HepG2 (cell line): ENCODE results near the gene A2ML1. TPM values are rescaled to one million over a fixed set of nuclear protein-coding genes. Genes with fewer than 3 reads are reported as not detected.

Source experiments
- ATAC-seq: fragments of 200-7000 bp; cut with Tn5 transposase; 3 replicates; pipeline ENCODE4 v1.9.1; 2020; ENCODE audit warnings: mild to moderate bottlenecking, moderate library complexity
- BruUV-seq: library from RNA; stranded (reverse); fragments of 400-500 nt; replicated peaks from 2 replicates; lab custom pipeline; 2021; lab: Mats Ljungman, UMichigan
- CTCF ChIA-PET: fragments of 300-600 bp; formaldehyde crosslinking; extraction: SDS; loops from one replicate; lab custom pipeline; 2021; ENCODE audit warnings: low total read pairs, inconsistent platforms, low intra/inter-chr PET ratio; lab: Yijun Ruan, JAX
- POLR2A ChIA-PET: fragments of 350-600 bp; sonication (Branson Sonifier 250); formaldehyde crosslinking; loops from one replicate; lab custom pipeline; 2020; ENCODE audit warnings: antibody characterized with exemption, inconsistent platforms; lab: Yijun Ruan, JAX
- DNase-seq: peaks from one replicate; pipeline ENCODE4 v3.0.0-alpha.2; 2015; ENCODE audit warnings: low spot score
- FAIRE-seq: peaks from 3 replicates; lab custom pipeline; 2011; peaks lifted over from hg19 to GRCh38; lab: Jason Lieb, UNC
- H2AFZ ChIP-seq: one replicate; pipeline ENCODE4 v1.6.1; 2011; ENCODE audit warnings: low read length, inconsistent platforms
- H3K27ac ChIP-seq: fragments of 300-600 bp; 3 replicates; pipeline ENCODE4 v1.8.0; 2011; ENCODE audit warnings: mixed run types, mild to moderate bottlenecking, mixed read lengths, low read length, inconsistent platforms; ENCODE audit not compliant: insufficient read depth; ENCODE audit errors: extremely low read length
- H3K27me3 ChIP-seq, 2 experiments: fragments of 200-600 bp in 1 of 2; 2 replicates in 1 of 2; 3 replicates in 1 of 2; pipeline versions ENCODE4 v1.6.0 to v1.8.0; 2011; ENCODE audit warnings: low read length in 2 of 2, mild to moderate bottlenecking in 2 of 2, moderate library complexity in 2 of 2, inconsistent platforms in 1 of 2; ENCODE audit not compliant: insufficient read depth in 2 of 2, control insufficient read depth in 1 of 2
- H3K36me3 ChIP-seq, 2 experiments: fragments of 200-600 bp in 1 of 2; replicated peaks in 1 of 2; 2 replicates in 1 of 2; 3 replicates in 1 of 2; pipeline versions ENCODE4 v1.5.1 to v1.8.0; 2011; ENCODE audit warnings: low read length in 2 of 2, inconsistent platforms in 1 of 2; ENCODE audit not compliant: insufficient read depth in 2 of 2, control insufficient read depth in 1 of 2
- H3K4me1 ChIP-seq: 2 replicates; pipeline ENCODE4 v1.5.1; 2012; ENCODE audit warnings: low read length, inconsistent platforms; ENCODE audit not compliant: insufficient read depth
- H3K4me2 ChIP-seq: 2 replicates; pipeline ENCODE4 v1.6.0; 2011; ENCODE audit warnings: low read depth, low read length, inconsistent platforms
- H3K4me3 ChIP-seq, 3 experiments: fragments of 200-600 bp in 1 of 3; sonication (generic), shearing (Covaris generic) in 1 of 3; replicated peaks in 1 of 3; 2 replicates each; pipeline ENCODE4 v1.5.1; 2011 to 2016; ENCODE audit warnings: low read length in 3 of 3, inconsistent platforms in 2 of 3, low read depth in 2 of 3, mild to moderate bottlenecking in 2 of 3, control low read depth in 1 of 3, mixed read lengths in 1 of 3; ENCODE audit not compliant: insufficient read depth in 1 of 3
- H3K79me2 ChIP-seq: one replicate; pipeline ENCODE4 v1.6.1; 2011; ENCODE audit warnings: low read length, inconsistent platforms; ENCODE audit not compliant: insufficient read depth
- H3K9ac ChIP-seq: 2 replicates; pipeline ENCODE4 v1.6.0; 2011; ENCODE audit warnings: mild to moderate bottlenecking, low read depth, low read length, inconsistent platforms; ENCODE audit not compliant: insufficient read depth
- H3K9me3 ChIP-seq: 2 replicates; pipeline ENCODE4 v1.5.1; 2012; ENCODE audit warnings: mild to moderate bottlenecking, low read length
- H4K20me1 ChIP-seq: 2 replicates; pipeline ENCODE4 v1.6.0; 2011; ENCODE audit warnings: inconsistent platforms, mild to moderate bottlenecking, low read length, moderate library complexity; ENCODE audit not compliant: insufficient read depth
- IRF2 ChIP-seq: IDR thresholded peaks from 2 replicates; pipeline ENCODE4 v1.6.1; 2018; ENCODE audit warnings: missing genetic modification reagents, missing compliant biosample characterization
- MEF2D ChIP-seq: sonication (generic); formaldehyde crosslinking; IDR thresholded peaks from 2 replicates; pipeline ENCODE4 v1.5.1; 2020; ENCODE audit warnings: mild to moderate bottlenecking, missing genetic modification reagents
- REL ChIP-seq: sonication (generic); formaldehyde crosslinking; conservative IDR thresholded peaks from 2 replicates; pipeline ENCODE4 v1.8.0; 2022; ENCODE audit warnings: mild to moderate bottlenecking, missing genetic modification reagents, moderate library complexity
- SOX13 ChIP-seq, 3 experiments: fragments of 450-650 bp in 1 of 3; sonication (generic) in 1 of 3; formaldehyde crosslinking in 1 of 3; IDR thresholded peaks in 2 of 3; conservative IDR thresholded peaks in 1 of 3; 2 replicates each; pipeline versions ENCODE4 v1.5.0 to v1.6.1; 2016 to 2020; ENCODE audit warnings: antibody characterized with exemption in 1 of 3, mild to moderate bottlenecking in 1 of 3, missing compliant biosample characterization in 1 of 3, missing genetic modification reagents in 1 of 3, moderate library complexity in 1 of 3
- SPEN ChIP-seq: sonication (generic); formaldehyde crosslinking; IDR thresholded peaks from 2 replicates; pipeline ENCODE4 v1.5.1; 2020; ENCODE audit warnings: low read depth, mild to moderate bottlenecking, missing genetic modification reagents
- TOPORS ChIP-seq: sonication (generic); formaldehyde crosslinking; IDR thresholded peaks from 2 replicates; pipeline ENCODE4 v1.8.0; 2023; ENCODE audit warnings: mild to moderate bottlenecking, missing genetic modification reagents
- ZNF333 ChIP-seq: sonication (generic); formaldehyde crosslinking; IDR thresholded peaks from 2 replicates; pipeline ENCODE4 v1.4.0; 2020; ENCODE audit warnings: mild to moderate bottlenecking, missing genetic modification reagents, borderline replicate concordance
- ZSCAN21 ChIP-seq: sonication (generic); formaldehyde crosslinking; IDR thresholded peaks from 2 replicates; pipeline ENCODE4 v1.8.0; 2022; ENCODE audit warnings: mild to moderate bottlenecking, missing genetic modification reagents, moderate library complexity, borderline replicate concordance
- WGBS: methylation state at CpG from one replicate; pipeline ENCODE4 v1.1.6; 2017; ENCODE audit warnings: low lambda C conversion rate; 5-methylcytosine and 5-hydroxymethylcytosine counted together
- in situ Hi-C: cut with HindIII; loops from 2 replicates; pipeline ENCODE4 v1.10.0; 2017; ENCODE audit warnings: low pct_unique_long_range_greater_than_20kb; ENCODE audit not compliant: extremely low pct_ligation_motif_present
- intact Hi-C: fragments of 100-400 bp; cut with micrococcal nuclease; formaldehyde crosslinking; loops from one replicate; pipeline ENCODE4 v1.10.0; 2022; ENCODE audit not compliant: unreplicated experiment
- polyA plus RNA-seq, 8 experiments: library from polyadenylated mRNA; depleted of rRNA in 3 of 8; stranded (reverse) in 7 of 8; unstranded in 1 of 8; fragments of >200 nt; fragmentation: Illumina TruSeq in 4 of 8; extraction: Trizol in 4 of 8; gene quantifications; 2 replicates each; pipeline versions ENCODE4 v1.2.1 to v1.2.3, GENCODE V29; 2011 to 2016; ENCODE audit warnings: low read depth in 4 of 8, missing spikeins in 1 of 8, mixed read lengths in 1 of 8; ENCODE audit not compliant: insufficient read depth in 1 of 8
- total RNA-seq, 5 experiments: library from RNA; depleted of rRNA; stranded (reverse); fragments of >200 nt; fragmentation: Illumina TruSeq; extraction: Trizol; gene quantifications; 2 replicates each; pipeline ENCODE4 v1.2.3, GENCODE V29; 2016; ENCODE audit warnings: low read depth in 1 of 5
- TF ChIP-seq, protein P1 (sequence below): sonication (generic); formaldehyde crosslinking; IDR thresholded peaks from 2 replicates; pipeline ENCODE4 v1.8.0; 2022; ENCODE audit warnings: low read depth, missing genetic modification reagents
- TF ChIP-seq, protein P2 (sequence below): sonication (generic); formaldehyde crosslinking; IDR thresholded peaks from 2 replicates; pipeline ENCODE4 v1.4.0; 2020; ENCODE audit warnings: low read depth, missing genetic modification reagents
- TF ChIP-seq, protein P3 (sequence below), 2 experiments: sonication (generic) in 1 of 2; formaldehyde crosslinking in 1 of 2; IDR thresholded peaks; 2 replicates each; pipeline versions ENCODE4 v1.4.0 to v1.6.1; 2016 to 2020; ENCODE audit warnings: borderline replicate concordance in 1 of 2, low read depth in 1 of 2, mild to moderate bottlenecking in 1 of 2, missing genetic modification reagents in 1 of 2

The A2ML1 gene
- total and polyA plus RNA-seq, 2 of the 13 experiments (the other 11 are each of a cell fraction or from before 2014, with no cell fraction given) = not detected

DNA sequence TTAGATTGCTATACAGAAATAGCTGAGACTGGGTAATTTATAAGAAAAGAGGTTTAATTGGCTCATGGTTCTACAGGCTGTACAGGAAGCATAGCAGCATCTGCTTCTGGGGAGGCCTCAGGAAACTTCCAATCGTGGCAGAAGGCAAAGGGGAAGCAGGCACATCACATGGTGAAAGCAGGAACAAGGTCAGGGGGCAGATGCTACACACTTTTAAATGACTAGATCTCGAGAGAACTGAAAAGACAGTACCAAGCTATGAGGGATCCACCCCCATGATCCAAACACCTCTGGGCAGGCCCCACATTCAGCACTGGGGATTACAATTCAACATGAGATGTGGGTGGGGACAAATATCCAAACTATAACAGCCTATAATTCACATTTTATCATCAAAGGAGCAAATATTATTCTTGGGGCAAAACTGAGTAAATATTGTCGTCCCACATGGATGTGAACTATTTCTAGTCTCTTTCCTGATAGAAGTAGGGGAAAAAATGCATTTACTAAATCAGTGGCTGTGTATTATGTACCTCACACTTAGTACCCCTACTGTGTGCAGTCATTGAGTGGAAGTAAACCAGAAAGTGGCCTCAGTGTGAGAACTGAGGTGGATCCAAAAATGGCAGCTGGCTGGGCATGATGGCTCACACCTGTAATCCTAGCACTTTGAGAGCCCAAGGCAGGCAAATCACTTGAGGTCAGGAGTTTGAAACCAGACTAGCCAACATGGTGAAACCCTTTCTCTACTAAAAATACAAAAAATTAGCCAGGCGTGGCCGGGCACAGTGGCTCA lies 25.4 kb upstream of the A2ML1 start:
- Histone ChIP-seq H3K4me2 (no peak overlapping the region), H3K4me1 (no peaks in the 10 kb centered on the region), H3K79me2 (no peaks in the 10 kb centered on the region), H3K36me3 (no peaks in the 10 kb centered on the region), H3K9me3 (no peaks in the 10 kb centered on the region)
- WGBS = 17% methylated on average over 4 of the region's 5 CpGs
- intact Hi-C loops = no loop called here
- FAIRE-seq = no peak
- DNase-seq = no peak
- no peak for TF ChIP-seq REL (CRISPR knock-in tag)
- TF ChIP-seq ZSCAN21 = no peak
- no peak for TF ChIP-seq SPEN (CRISPR knock-in tag)
- TF ChIP-seq IRF2 (CRISPR knock-in tag) = no peak
- TF ChIP-seq SOX13 (IDR thresholded peaks at IDR 0.05) = no peak
- TF ChIP-seq SOX13 (CRISPR knock-in tag; conservative IDR thresholded peaks at IDR 0.05 in 1 of 2, IDR thresholded peaks at IDR 0.05 in 1 of 2) = no peak
- TF ChIP-seq ZNF333 (CRISPR knock-in tag) = no peak
- TF ChIP-seq, protein P1, sequence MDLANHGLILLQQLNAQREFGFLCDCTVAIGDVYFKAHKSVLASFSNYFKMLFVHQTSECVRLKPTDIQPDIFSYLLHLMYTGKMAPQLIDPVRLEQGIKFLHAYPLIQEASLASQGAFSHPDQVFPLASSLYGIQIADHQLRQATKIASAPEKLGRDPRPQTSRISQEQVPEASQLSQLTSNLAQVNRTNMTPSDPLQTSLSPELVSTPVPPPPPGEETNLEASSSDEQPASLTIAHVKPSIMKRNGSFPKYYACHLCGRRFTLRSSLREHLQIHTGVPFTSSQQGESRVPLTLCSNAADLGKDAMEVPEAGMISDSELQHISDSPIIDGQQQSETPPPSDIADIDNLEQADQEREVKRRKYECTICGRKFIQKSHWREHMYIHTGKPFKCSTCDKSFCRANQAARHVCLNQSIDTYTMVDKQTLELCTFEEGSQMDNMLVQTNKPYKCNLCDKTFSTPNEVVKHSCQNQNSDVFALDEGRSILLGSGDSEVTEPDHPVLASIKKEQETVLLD (CRISPR knock-in tag) = no peak
- TF ChIP-seq, protein P2, sequence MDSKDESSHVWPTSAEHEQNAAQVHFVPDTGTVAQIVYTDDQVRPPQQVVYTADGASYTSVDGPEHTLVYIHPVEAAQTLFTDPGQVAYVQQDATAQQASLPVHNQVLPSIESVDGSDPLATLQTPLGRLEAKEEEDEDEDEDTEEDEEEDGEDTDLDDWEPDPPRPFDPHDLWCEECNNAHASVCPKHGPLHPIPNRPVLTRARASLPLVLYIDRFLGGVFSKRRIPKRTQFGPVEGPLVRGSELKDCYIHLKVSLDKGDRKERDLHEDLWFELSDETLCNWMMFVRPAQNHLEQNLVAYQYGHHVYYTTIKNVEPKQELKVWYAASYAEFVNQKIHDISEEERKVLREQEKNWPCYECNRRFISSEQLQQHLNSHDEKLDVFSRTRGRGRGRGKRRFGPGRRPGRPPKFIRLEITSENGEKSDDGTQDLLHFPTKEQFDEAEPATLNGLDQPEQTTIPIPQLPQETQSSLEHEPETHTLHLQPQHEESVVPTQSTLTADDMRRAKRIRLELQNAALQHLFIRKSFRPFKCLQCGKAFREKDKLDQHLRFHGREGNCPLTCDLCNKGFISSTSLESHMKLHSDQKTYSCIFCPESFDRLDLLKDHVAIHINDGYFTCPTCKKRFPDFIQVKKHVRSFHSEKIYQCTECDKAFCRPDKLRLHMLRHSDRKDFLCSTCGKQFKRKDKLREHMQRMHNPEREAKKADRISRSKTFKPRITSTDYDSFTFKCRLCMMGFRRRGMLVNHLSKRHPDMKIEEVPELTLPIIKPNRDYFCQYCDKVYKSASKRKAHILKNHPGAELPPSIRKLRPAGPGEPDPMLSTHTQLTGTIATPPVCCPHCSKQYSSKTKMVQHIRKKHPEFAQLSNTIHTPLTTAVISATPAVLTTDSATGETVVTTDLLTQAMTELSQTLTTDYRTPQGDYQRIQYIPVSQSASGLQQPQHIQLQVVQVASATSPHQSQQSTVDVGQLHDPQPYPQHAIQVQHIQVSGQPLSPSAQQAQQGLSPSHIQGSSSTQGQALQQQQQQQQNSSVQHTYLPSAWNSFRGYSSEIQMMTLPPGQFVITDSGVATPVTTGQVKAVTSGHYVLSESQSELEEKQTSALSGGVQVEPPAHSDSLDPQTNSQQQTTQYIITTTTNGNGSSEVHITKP = no peak
- TF ChIP-seq MEF2D (CRISPR knock-in tag) = no peak
- TF ChIP-seq, protein P3, sequence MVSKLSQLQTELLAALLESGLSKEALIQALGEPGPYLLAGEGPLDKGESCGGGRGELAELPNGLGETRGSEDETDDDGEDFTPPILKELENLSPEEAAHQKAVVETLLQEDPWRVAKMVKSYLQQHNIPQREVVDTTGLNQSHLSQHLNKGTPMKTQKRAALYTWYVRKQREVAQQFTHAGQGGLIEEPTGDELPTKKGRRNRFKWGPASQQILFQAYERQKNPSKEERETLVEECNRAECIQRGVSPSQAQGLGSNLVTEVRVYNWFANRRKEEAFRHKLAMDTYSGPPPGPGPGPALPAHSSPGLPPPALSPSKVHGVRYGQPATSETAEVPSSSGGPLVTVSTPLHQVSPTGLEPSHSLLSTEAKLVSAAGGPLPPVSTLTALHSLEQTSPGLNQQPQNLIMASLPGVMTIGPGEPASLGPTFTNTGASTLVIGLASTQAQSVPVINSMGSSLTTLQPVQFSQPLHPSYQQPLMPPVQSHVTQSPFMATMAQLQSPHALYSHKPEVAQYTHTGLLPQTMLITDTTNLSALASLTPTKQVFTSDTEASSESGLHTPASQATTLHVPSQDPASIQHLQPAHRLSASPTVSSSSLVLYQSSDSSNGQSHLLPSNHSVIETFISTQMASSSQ (IDR thresholded peaks at IDR 0.05; ENCODE audit: low read depth) = no peak
- TF ChIP-seq, protein P3 (CRISPR knock-in tag; IDR thresholded peaks at IDR 0.05; ENCODE audit: borderline replicate concordance) = no peak
- no peak for TF ChIP-seq TOPORS (CRISPR knock-in tag)
- TF ChIP-seq, all 625 proteins: peak for 0
- POLR2A ChIA-PET = no interaction called here
- no TSS peak for BruUV-seq
- Histone ChIP-seq H3K9ac (no peak overlapping the region), H3K27me3 (no peaks in the 10 kb centered on the region), H3K27ac (no peak overlapping the region), H4K20me1 (no peaks in the 10 kb centered on the region), H3K4me3 (no peak overlapping the region), H2AFZ (no peak overlapping the region)
- CTCF ChIA-PET = no interaction called here
- ATAC-seq = no peak
- in situ Hi-C loops = no loop called here
